COLO668 (cell line): ENCODE data around the gene LCAT.
"Not testable (repeated sequence)": the region's sequence is repeated elsewhere in the genome, so short reads cannot be mapped to it uniquely, and the experiment has no call there.

Source experiments
- DNase-seq: peaks from one replicate; lab custom pipeline; 2025; ENCODE audit not compliant: unreplicated experiment; lab: John Stamatoyannopoulos, UW

The LCAT gene

DNA sequence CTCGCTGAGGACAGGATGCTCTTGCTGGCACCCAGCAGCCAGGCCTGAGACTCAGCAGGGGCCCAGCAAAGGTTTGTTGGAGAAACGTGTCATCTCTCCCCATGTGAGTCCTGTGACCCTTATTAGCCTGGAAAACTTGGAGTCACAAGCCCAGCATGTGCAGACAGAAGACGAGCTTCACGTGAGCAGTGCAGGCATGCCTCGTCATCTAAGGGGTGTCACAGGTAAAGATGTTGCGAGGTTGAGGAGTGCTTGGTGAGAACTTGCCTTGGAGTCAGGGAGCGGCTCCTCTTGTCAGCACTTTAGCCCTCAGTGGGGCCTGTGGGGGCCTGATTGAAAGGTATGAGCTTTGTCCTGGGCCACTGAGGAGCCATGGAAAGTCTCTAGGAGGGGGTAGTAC lies 10.1 kb downstream of the LCAT start:
- DNase-seq: no peak

- DNase-seq: no peak
Observed at GRCh38 chr16:67932462-67932840, 11.5 kb downstream of the LCAT start.

GRCh38 chr16:67931712-67932461 lies 12.0 kb downstream of the LCAT start, which contains the start of gene CTRL:
CTRL (minus strand) TSS chr16:67931862; CDS start chr16:67931852, 10 bp downstream.
- no peak for DNase-seq

GRCh38 chr16:67930678-67931211 lies 13.2 kb downstream of the LCAT start:
- no peak for DNase-seq

DNA sequence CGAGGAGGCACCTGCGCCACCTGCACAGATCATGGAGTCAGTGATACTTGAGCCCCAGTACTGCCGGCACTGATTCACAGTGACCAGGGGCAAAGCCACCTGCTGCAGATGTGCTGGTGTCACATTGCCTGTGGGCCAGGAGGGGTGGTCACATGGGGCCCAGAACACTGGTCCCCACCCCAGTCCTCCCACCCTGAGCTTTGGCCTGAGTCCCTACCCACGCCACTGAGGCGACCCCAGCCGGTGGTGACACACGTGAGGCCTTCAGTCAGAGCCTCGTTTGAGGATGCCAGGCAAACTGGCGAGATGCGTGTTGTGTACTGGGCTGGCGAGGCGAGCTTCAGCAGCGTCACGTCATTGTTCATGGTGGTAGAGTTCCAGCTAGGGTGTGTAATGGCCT lies 13.7 kb downstream of the LCAT start:
- DNase-seq: no peak

GRCh38 chr16:67928561-67929364 lies 15.2 kb downstream of the LCAT start:
- DNase-seq: peak; percentile 83

GRCh38 chr16:67928147-67928546 lies 15.8 kb downstream of the LCAT start:
- no peak for DNase-seq

GRCh38 chr16:67927131-67927941 lies 16.6 kb downstream of the LCAT start:
- no peak for DNase-seq

GRCh38 chr16:67926181-67926750 lies 17.7 kb downstream of the LCAT start:
- peak; percentile 84 for DNase-seq

DNA sequence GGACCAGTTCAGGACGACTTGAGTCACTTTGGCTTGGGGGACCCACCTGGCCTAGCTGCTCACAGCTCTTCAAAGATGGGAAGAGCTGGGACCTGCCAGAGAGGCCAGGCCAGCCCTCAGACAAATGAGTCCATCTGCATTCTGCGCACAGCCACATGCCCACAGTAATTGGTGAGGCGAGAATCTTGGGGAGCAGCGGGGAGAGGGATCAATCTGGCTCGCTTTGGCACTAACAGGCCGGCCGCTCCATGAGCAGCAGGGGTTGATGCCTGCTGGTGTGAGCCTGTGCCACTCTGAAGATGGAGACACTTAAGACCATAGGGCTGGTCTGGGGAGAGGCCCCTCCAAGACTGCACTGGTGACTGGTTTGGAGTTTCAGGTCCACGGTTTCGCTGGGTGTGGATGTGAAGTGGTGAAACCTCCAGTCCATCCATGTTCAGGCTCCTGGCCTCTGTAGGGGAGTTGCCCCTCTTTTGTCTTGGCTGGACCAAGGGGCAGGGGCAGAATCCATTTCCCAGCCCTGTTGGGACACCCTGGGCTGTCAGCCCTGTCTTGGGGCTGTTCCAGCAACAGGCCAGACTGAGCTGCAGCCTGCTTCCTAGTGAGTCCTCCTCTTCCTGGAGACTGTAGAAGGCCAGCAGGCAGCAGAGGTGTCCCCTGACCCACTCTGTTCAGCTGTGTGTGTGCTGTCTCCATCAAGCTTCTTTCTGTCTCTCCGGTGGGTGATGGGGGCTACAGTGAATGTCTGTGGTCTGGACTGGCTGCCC lies 19.6 kb downstream of the LCAT start:
- DNase-seq: no peak

DNA sequence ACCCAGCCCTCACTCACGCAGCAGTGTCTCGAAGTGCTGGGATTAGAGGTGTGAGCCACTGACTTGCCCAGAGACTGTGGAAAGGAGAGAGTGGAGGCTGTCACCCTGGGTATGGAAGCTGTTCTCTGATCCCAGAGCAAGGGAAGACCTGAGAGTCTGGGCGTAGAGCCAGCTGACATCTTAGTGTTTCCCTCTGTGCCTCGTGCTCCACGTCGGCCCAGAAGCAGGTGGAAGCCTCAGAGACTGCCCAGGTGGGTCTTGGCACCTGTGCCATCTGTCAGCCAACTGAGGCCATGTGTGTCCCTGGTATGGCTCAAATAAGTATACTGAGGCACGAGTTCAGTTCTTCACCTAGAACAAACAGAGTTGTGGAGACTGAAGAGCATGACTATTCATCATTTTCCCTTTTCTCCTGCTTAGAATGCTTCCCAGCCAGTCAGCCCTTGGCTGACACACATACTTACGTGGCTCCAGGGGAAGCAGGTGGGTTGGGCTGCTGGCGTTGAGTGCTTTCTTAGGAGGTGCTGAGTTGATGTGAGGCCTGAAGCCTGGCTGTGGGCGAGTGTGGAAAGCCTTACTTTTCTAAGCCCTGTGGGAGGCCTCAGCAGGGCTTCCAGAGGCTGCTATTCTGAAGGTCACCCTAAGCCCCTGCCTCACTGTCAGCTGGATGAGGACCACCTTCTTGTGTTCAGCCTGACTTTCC lies 20.4 kb downstream of the LCAT start:
- peak; percentile 14 for DNase-seq

- peak; percentile 30 for DNase-seq
Observed at GRCh38 chr16:67922740-67923139, 21.2 kb downstream of the LCAT start.

GRCh38 chr16:67922221-67922620 lies 21.7 kb downstream of the LCAT start:
- DNase-seq: no peak

GRCh38 chr16:67919622-67920221 lies 24.2 kb downstream of the LCAT start:
- no peak for DNase-seq

- DNase-seq: peak; percentile 23
Observed at GRCh38 chr16:67917852-67918236, 26.1 kb downstream of the LCAT start.

- DNase-seq: no peak
Observed at GRCh38 chr16:67917140-67917851, 26.6 kb downstream of the LCAT start.

- DNase-seq: no peak
Observed at GRCh38 chr16:67915831-67916723, 27.8 kb downstream of the LCAT start.

DNA sequence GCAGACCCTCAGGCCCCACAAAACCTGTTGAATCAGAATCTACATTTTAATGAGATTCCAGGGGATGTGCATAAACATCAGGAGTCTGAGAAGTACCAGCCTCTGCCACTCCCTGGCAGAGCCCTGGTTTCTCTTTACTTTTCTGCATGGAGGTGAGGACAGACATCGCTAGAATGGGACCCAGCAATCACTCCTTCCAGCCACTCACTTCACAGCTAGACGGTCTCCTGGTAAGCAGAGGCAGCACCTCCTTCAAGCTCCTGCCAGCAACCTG lies 28.5 kb downstream of the LCAT start:
- DNase-seq: not testable (repeated sequence)
